Stomach (tissue), 4 donors: ENCODE data around the gene PEPD.

Experiments used
- EP300 ChIP-seq: sonication (generic); formaldehyde crosslinking; IDR thresholded peaks from one replicate; pipeline ENCODE4 v1.6.1; 2017; ENCODE audit warnings: antibody characterized with exemption
- POLR2A ChIP-seq, 4 donors: fragments of 450-650 bp; IDR thresholded peaks; one replicate each; pipeline ENCODE4 v1.6.1; 2016; ENCODE audit warnings: antibody characterized with exemption in 4 of 4, control low read depth in 2 of 4, mild to moderate bottlenecking in 1 of 4, moderate library complexity in 1 of 4
- POLR2AphosphoS5 ChIP-seq, 3 donors: sonication (generic); formaldehyde crosslinking; IDR thresholded peaks; one replicate each; pipeline ENCODE4 v1.6.1; 2016; ENCODE audit warnings: antibody characterized with exemption in 3 of 3
- TF ChIP-seq, protein P1 (sequence below), 7 experiments: fragments of 450-650 bp in 4 of 7; fragments of 200-600 bp in 3 of 7; sonication (generic) in 3 of 7; IDR thresholded peaks; one replicate each; pipeline ENCODE4 v1.5.1; 2016 to 2019; ENCODE audit warnings: antibody characterized with exemption in 7 of 7, control low read depth in 2 of 7, mild to moderate bottlenecking in 1 of 7

DNA sequence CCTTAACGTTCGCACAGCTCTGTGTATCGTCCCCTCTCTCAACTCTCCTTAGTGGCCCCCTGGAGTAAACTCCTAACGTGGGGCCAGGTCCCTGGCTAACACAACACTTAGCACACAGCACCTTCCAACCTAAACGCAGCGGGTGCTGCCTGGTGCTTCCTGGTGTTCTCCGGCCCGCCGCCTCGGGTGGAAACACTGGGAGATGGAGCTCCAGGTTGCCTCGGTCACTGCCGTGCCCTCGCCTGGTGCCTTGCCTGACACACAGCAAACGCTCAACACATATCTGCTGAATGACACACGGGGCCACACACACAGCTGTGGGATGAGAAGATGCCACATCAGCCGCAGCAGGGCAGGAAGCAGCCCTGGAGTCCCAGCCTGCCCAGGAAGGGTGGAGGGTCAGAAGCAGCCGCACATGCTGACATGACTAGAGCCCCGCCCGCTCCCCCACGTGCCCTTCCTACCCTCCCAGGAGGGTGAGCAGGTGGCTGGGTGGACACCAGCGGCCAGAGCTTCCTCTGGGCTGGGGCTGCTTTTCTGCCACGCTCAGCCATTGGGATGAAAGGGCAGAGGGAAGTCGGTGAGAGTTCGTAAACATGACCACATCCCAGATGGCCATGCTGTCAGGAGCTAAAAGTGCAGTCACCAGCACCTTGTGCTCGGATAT, 6.6 kb downstream of the PEPD start:
- TF ChIP-seq POLR2AphosphoS5 (IDR thresholded peaks at IDR 0.05) (no peak), POLR2A (IDR thresholded peaks at IDR 0.05) (no peak), EP300 (no peak)
- TF ChIP-seq, protein P1, sequence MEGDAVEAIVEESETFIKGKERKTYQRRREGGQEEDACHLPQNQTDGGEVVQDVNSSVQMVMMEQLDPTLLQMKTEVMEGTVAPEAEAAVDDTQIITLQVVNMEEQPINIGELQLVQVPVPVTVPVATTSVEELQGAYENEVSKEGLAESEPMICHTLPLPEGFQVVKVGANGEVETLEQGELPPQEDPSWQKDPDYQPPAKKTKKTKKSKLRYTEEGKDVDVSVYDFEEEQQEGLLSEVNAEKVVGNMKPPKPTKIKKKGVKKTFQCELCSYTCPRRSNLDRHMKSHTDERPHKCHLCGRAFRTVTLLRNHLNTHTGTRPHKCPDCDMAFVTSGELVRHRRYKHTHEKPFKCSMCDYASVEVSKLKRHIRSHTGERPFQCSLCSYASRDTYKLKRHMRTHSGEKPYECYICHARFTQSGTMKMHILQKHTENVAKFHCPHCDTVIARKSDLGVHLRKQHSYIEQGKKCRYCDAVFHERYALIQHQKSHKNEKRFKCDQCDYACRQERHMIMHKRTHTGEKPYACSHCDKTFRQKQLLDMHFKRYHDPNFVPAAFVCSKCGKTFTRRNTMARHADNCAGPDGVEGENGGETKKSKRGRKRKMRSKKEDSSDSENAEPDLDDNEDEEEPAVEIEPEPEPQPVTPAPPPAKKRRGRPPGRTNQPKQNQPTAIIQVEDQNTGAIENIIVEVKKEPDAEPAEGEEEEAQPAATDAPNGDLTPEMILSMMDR (IDR thresholded peaks at IDR 0.05) = no peak
